HUDEP-2 (cell line): ENCODE measurements around the gene JAK1.
A peak's percentile ranks its signal among the peaks of the same experiment; 100 is the strongest.

ENCODE experiments used
- DNase-seq, 76 experiments: peaks; one replicate each; lab custom pipeline; 2025; ENCODE audit not compliant: unreplicated experiment in 76 of 76; lab: John Stamatoyannopoulos, UW

JAK1 gene

GRCh38 chr1:64980745-64981600 is 14.6 kb upstream of the JAK1 start:
- no peak for DNase-seq

DNA sequence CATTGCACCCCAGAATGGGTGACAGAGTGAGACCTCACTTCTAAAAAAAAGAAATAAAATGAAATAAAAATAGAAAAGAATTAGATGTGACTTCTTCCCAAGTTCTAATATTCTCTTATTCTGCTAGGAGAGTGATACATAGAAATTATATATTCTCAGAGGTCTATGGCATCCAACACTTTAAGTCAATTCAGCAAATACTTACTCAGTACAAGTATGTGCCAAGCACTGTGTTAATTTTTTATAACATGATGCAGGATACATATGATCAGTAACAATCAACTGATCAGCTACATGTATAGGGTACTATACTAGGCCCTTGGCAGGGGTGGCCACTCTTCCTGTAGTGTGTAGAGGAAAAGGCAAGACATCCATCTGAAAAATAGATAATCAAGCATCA is 13.0 kb upstream of the JAK1 start:
- DNase-seq, result no peak

GRCh38 chr1:64976361-64976760 is 10.0 kb upstream of the JAK1 start:
- DNase-seq, result no peak

GRCh38 chr1:64975740-64976139 is 9.4 kb upstream of the JAK1 start:
- DNase-seq, result no peak

- no peak for DNase-seq
Observed at GRCh38 chr1:64975127-64975526, 8.8 kb upstream of the JAK1 start.

- DNase-seq, result no peak
Observed at GRCh38 chr1:64974288-64974825, 8.0 kb upstream of the JAK1 start.

DNA sequence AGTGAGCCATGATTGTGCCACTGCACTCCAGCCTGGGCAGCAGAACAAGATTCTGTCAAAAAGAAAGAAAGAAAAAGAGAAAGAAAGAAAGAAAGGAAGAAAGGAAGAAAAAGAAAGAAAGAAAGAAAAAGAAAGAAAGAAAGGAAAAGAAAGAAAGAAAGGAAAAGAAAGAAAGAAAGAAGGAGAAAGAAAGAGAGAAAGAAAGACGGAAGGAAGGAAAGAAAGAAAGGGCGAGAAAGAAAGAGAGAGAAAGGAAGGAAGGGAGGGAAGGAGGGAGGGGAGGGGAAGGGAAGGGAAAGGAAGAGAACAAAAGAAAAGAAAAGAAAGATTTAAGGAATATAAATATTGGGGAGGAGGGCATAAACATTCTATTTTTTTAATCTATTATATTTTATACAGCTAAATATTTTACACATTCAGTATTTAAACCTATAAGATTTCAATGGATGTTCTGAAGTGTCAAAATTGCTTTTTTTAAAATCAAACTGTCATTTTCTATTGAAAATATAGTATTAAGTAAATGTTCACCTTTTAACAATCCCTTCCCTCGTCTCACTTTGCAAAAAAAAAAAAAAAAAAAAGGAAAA is 6.8 kb upstream of the JAK1 start:
- no peak for DNase-seq

DNA sequence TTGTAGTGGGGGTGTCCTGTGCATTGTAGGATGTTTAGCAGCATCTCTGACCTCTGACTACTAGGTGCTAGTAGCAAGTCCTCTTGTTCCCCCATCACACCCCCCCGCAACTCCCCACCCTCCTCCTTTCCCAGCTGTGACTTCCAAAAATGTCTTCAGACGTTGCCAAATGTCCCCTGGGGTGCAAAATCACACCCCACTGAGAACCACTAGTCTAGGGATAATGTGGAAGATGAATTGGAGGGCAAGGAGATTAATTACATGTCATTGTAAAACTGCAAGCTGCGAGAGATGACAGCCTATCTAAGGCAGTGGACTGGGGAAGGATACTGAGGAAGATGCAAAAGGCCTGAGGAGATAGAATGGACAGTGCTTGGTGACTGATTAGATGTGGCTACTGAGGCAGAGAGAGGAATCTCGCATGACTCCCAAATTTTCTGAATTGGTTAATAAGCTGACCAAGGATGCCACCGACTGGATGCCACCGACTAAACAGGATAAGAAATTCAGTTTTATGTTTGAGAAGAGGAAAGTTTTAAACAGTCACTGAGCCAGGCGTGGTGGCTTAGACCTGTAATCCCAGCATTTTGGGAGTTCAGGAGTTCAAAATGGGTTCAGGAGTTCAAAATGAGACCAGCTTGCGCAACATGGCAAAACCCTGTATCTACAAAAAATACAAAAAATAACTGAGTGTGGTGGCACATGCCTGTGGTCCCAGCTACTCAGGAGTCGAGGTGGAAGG is 3.1 kb upstream of the JAK1 start:
- no peak for DNase-seq

DNA sequence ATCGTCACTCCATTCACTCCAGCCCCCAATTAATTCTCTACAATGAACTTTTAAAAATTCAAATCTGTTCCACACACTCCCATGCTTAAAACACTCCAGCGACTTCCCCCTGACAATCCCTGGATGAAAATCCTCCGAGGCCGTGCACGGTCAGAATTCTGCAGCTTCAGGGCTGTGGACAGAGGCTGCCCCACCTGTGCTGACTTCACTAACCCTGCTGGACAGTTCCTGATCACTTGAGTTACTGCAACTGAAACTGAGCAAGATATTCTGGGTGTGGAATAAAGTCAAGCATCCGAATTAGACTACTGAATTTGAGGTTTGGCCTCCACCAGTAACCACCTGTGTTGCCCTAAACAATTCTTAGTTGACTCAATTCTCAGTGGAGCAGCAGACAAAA is 1.0 kb upstream of the JAK1 start:
- no peak for DNase-seq

- peak in 8 of 76 experiments; percentile 6 to 43 (median 12) for DNase-seq
Observed at GRCh38 chr1:64965366-64966157, 787 bp downstream of the JAK1 start.

DNA sequence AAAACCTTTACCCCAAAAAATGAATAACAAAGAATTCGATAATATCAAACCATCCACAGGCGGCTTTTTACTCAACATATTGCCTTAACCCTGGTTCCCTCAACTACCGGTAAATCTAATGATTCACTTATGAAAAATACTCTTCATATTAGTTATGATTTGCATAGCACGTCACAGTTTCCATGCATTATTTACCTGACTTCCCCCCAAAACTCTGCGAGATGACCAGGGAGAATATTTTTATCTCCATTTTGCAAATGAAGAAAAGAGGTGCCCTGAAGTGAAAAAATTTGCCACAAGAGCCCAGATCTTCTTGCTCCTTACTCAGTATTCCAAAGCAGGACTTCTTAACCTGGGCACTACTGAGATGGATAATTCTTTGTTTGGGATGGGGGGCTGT is 2.9 kb downstream of the JAK1 start:
- no peak for DNase-seq

- DNase-seq, result no peak
Observed at GRCh38 chr1:64962441-64962840, 3.9 kb downstream of the JAK1 start.

GRCh38 chr1:64961923-64962322 is 4.4 kb downstream of the JAK1 start:
- DNase-seq, result no peak

DNA sequence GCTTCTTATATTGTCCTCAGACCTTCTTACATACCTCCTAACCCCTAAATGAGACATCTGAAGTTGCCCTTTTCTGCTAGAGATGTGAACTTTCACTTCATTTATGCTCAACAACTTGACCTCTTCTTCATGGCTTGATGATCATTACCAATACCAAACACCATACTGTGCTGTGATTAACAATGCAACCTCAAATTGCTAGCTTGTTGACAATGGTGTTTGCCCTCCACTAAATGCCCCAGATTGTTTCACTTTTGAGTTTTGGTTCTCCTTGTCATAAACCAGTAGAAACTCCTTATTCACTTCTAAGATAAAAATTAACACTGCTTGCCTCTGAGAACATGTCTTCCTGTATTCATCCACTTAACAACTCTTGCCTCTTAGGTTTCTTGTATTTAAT is 5.6 kb downstream of the JAK1 start:
- DNase-seq, result no peak

- no peak for DNase-seq
Observed at GRCh38 chr1:64959986-64960385, 6.4 kb downstream of the JAK1 start.

DNA sequence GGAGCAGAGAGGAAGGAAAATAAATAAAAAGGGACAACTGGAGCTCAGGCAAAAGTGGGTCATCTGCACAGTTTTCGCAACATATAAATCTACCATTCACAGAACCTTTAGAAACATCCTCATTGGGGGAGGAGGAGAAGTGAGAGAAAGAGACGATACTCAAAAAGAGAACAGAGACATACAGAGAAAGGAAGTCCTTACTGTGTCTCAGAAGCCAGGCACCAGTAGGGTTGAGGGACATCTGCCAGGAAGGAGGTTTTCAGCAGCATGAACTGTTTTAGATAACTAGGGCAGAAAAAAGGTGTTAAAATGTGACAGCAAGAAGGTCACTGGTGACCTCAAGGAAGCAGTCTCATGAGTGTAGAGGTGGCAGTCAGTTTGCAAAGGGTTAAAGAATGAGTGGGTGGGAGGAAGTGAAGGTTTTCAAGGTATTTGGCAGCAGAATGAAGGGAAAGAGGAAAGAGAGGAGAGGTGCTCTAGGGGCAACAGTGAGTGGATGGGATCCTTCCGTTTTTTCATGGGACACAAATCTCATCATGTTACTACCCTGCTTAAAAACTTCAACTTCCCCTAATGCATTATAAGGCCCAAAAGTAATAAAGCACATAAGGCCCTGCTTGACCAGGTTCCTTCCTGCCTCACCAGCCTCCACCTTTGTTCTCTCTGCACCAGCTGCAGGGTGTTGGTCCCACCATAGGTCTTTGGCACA is 9.5 kb downstream of the JAK1 start:
- peak in 19 of 76 experiments; percentile 2 to 36 (median 22) for DNase-seq

DNA sequence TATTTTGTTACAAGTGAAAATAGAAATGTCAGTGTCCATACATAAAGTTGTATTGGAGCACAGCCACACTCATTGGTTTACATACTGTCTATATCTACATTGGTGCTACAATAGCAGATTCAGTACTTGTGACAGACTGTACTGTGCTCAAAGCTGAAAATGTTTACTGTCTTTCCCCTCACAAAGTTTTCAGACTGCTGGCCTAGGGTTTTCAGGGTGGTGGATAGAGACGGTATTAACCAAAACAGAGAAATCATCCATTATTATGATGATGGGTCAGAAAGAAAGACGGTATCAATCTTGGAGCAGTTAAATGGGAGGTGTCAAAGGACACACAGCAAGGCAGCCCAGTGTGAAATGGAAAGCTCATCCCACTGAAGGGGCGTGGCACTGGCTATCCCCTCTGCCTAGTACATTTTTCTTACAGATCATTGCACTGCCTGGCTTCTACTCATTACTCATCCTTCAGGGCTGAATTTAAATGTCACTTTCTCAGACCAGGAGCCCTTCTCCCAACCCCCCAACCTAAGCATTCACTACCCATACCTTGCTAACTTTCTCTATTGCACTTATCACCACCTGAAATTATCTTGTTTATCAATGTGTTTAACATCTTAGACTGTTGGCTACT is 10.2 kb downstream of the JAK1 start:
- peak in 4 of 76 experiments; percentile 12 to 24 (median 18) for DNase-seq

DNA sequence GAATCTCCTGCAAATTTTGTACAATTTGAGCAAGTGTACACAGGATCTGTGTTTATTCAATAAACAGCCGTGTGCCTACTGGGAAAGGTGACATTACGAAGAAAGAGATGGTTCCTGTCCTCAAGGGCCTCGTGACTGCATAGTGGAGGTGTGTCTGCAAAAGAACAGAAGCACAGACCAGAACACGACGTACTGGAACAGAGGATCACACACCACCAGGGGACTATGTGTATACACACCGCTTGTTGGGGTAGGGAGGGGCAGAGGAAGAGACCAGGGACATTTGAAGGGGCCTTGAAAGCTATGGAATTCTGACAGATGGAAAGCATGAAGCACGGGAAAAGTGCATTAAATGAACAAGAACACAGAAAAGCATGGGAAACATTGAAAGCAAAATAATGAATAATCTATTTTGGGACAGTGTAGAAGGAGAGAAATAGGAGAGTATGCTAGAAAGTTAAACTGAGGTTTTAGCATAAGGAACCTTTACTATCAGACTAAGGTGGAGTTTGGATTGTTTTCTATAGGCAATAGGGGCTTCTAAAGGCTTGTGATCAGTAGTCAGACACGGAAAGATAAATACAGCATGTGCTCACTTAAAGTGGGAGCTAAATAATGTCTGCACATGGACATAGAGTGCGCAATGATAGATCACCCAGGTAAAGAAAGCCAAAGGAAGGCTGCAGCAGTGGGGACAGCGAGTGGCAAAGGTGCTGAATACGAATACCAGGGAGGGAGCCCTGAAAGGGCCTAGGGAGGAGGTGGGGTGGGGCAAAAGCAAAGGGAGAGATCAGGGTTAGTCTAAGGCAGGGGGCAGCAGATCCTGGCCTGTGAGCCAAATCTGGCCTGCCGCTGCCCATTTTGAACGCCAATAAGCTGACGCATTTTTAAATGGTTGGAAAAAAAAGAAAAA is 11.0 kb downstream of the JAK1 start:
- no peak for DNase-seq
